A673 (cell line): ENCODE measurements around the gene SSTR4.

ENCODE experiments used
- CTCF ChIP-seq: fragments of 300-800, 200-600 bp; sonication (generic); conservative IDR thresholded peaks from 2 replicates; pipeline ENCODE4 v1.5.1; 2017; ENCODE audit warnings: low read depth, mild to moderate bottlenecking, antibody characterized with exemption, low read length, moderate library complexity, mixed read lengths
- EZH2 ChIP-seq: fragments of 200-600 bp; sonication (generic); IDR thresholded peaks from 2 replicates; pipeline ENCODE4 v1.6.1; 2017; ENCODE audit warnings: borderline replicate concordance, low read depth, mild to moderate bottlenecking, mixed read lengths, antibody characterized with exemption, low read length; ENCODE audit not compliant: poor library complexity, severe bottlenecking

DNA sequence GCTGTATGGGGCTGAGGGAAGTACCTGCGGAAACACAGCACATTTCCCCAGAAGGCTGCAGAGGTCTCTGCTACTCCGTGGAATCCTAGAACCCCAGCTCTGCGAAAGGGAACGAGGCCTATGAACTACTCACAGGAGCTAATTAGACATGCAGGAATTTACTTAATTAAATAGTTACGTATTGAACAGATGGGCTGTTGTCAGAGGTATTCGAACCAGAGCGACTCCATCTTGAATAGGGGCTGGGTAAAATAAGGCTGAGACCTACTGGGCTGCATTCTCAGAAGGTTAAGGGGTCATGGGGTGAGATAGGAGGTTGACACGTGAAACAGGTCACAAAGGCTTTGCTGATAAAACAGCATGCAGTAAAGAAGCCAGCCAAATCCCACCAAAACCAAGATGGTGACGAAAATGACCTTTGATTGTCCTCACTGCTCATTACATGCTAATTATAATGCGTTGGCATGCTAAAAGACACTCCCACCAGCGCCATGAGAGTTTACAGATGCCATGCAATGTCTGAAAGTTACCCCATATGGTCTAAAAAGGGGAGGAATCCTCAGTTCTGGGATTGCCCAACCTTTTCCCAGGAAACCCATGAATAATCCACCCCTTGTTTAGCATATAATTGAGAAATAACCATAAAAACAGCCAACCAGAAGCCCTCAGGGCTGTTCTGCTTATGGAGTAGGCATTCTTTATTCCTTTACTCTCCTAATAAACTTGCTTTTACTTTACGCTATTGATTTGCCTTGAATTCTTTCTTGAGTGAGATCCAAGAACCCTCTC lies 14.7 kb upstream of the SSTR4 start:
- no peak for TF ChIP-seq CTCF
- TF ChIP-seq EZH2, result no peak
